LHCN-M2 (cell line): ENCODE measurements around the gene RIPOR2. TPM values are rescaled to one million over a fixed set of nuclear protein-coding genes. Genes with fewer than 3 reads are reported as not detected.

ENCODE experiments used
- DNase-seq: peaks from one replicate; pipeline ENCODE4 v3.0.0-alpha.2; 2012; ENCODE audit warnings: low read depth
- total RNA-seq: library from RNA; depleted of rRNA; stranded (reverse); fragments of >200 nt; gene quantifications from 2 replicates; pipeline ENCODE4 v1.2.3, GENCODE V29; 2014

RIPOR2 gene
- total RNA-seq, 1 experiment from 2014 or later, result 1.7 TPM

- DNase-seq, result no peak
Measured at GRCh38 chr6:24847402-24847801, 88.4 kb downstream of the RIPOR2 start.

DNA sequence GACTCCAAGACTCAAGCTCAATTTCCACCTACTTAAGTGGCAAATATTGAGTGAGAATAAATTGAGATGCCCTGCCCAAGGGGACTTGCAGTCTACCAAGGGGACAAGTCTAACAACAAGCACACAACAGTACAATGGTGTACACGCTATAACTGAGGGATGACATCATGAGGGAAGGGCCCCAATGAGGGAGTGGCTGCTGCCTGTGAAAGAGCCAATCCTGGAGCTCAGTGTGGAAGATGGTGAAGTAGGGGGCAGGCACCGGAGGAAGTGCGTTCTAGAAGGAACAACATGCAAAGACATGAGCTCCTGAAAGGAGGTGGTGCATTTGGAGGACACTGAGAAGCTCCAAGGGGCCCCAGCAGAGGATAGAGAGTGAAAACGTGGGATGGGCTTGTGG is 90.2 kb downstream of the RIPOR2 start:
- DNase-seq, result no peak

GRCh38 chr6:24844903-24845302 is 90.9 kb downstream of the RIPOR2 start:
- no peak for DNase-seq

DNA sequence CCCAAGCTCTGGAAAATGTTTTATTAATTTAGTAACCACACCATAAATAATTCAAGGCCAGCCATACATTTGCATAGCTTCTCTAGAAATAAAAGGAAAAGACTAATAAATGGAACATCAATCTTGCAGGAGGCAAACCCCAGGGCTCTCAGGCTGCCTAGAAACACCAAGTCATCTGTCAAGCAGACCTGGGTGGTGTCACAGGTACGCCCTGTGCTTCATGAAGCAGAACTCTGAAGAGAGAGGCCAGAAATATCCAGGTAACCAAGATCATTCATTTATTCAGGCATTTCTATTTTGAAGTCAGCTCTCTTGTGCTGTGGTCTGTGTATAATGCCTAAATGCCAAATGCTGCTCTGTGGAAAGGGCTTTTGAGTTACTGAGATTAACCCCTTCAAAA is 91.7 kb downstream of the RIPOR2 start:
- no peak for DNase-seq

DNA sequence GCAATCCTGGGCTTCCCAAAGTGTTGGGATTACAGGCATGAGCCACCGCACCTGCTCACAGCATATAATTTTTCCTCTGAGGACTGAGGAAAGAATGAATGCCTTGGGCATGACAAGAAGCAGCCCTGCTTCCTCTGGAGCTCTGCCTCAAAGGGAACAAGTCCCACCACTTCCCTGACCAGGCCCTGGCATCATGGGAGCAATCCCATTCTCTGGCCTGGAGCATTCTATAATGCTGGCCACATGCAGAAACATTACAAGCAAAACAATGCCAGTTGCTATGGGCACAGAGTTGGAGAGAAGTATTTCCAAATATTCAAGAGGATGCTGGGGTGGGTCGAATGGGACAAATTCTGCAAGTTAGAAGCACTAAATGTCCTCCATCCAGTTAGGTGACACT is 95.6 kb downstream of the RIPOR2 start:
- DNase-seq, result no peak

DNA sequence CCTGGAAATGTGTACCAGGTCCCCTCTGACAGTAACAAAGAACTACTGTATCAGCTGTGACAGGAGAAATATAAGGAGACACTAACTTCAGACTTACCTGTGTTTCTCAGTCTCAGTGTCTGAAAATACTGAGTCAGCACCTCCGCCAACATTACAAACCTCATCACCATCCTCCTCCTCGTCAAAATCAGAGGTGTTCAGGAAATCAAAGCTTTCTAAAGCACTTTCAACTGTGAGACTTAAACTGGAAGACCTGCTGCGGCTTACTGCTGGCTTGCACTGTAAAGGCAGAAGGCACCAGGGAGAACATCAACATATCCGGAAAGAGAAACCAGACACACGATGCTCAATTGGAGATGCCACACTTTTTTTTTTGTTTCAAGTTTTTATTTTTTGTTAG is 96.8 kb downstream of the RIPOR2 start:
- DNase-seq, result no peak

DNA sequence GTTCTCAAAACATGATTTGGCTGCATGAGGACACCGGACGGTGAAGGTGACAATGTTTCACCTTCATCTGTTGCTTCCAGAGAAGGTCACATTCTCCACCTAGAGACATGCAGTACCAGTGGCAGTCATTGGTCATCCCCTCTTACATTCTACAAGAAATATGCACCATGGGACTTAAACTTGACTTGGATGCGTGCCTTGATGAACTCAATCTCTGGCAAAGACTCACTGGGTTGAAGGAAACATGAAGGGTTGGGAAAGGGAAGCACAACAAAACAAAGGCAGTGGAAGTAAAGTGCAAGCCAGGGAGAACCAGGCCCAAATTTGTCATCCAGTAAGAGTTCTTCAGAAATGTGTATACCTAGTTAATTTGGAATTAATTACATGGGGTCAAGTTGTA is 97.7 kb downstream of the RIPOR2 start:
- no peak for DNase-seq

GRCh38 chr6:24836109-24836508 is 99.7 kb downstream of the RIPOR2 start:
- no peak for DNase-seq

DNA sequence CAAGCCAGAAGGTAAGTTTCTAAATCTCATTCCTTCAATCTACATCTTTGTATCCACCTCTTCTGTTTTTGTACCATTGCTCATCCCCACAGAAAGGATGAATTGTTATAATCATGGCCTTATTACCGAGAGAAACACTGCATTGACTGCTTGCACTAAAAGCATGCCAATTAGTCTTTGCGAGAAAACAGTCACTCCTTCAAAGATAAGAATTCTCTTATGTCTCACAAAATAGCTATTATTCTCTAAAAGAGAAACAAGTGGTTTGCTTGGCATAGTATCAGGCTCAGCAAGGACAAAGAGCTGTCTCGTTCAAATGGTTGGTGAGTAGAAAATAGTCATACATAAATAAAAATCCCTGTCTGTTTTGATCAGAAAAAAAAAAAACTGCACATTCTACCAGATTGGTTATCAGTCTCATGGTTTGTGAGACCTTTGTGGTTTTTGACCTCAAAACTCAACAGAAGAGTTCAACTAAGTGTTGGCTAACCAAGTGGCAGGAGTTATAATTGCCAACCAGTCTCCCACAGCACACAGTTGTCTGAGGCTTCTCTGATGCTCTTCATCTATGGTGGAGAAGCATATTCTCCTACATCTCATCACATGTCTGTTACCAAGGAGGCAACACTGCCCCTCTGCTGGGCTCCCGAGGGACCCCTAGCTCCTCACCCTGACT is 101.9 kb downstream of the RIPOR2 start:
- DNase-seq, result no peak

GRCh38 chr6:24832794-24833193 is 103.0 kb downstream of the RIPOR2 start:
- no peak for DNase-seq

GRCh38 chr6:24831771-24832716 is 103.7 kb downstream of the RIPOR2 start:
- DNase-seq, result peak; percentile 40

GRCh38 chr6:24829657-24830056 is 106.1 kb downstream of the RIPOR2 start:
- DNase-seq, result no peak

DNA sequence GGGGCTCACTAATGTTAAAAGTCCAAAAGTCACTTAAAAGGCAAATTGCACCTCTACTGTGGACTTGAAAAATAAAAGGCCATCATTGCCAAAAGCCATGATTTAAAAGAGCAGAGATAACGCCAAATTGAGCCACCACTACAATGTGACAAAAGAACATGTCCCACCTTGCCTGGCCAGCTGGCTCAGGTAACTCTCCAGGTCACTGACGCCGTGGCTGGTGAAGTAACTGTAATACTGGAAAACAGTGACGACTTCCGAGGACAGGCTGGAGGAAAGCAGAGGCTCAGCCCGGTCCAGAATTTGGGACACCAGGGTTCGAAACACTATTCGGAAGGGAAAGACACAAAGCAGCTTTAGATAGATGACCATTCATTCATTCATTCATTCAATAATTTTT is 107.8 kb downstream of the RIPOR2 start:
- DNase-seq, result no peak

- DNase-seq, result no peak
Measured at GRCh38 chr6:24827162-24827561, 108.6 kb downstream of the RIPOR2 start.

GRCh38 chr6:24825130-24825630 is 110.6 kb downstream of the RIPOR2 start:
- no peak for DNase-seq

GRCh38 chr6:24824142-24824938 is 111.4 kb downstream of the RIPOR2 start:
- DNase-seq, result peak; percentile 28

DNA sequence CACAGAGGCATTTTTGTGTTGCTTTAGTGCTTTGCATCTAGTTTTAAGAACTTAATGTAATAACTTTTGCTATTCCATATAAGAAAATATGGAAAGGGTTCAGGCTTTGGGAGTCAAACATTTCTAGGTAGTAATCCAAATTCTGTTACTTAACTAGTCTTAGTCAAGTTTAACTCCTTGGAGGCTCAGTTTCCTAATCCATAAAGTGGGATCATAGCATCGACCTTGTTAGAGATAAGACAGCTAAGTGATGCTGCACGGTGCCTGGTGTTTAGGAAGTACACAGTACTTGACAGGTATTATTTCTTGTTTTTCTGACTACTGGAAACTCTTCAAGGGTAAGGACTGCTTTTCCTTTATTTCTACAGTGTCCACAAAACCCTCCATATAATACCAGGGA is 112.6 kb downstream of the RIPOR2 start:
- DNase-seq, result no peak

DNA sequence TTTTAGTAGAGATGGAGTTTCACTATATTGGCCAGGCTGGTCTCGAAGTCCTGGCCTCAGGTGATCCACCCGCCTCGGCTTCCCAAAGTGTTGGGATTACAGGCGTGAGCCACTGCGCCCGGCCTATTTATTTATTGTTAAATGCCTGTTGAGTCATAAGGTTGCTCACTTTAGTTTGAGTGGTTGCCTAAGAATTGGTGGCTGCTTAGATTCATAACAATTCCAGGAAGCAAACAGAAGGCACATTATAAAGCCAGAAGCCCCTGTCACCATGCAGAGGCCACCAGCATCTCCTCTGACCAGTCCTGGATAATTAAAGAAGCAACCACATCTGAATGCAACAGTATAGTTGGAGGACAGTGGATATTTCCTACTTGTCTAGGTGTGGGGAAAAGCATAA is 113.1 kb downstream of the RIPOR2 start:
- no peak for DNase-seq

- DNase-seq, result no peak
Measured at GRCh38 chr6:24821860-24822444, 113.8 kb downstream of the RIPOR2 start.

DNA sequence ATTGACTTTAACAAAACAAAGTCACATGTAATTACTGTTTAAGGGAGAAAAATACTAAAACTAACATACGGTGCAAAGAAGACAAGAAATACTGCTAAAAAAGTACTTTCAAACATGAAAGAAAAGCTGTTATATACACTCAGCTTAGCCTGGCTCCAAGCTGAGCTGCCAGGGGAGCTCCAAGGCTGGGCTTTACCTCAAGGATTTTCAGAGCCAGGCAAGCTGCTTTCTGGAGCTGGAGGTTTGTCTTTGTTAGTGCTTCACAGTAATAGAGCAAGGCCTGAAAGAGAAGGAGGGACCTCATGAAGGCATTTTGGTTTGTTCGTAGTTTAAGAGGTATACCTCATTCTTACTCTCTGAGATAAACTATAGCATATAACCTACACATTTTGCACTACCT is 117.4 kb downstream of the RIPOR2 start:
- DNase-seq, result no peak

- no peak for DNase-seq
Measured at GRCh38 chr6:24809728-24810127, 126.0 kb downstream of the RIPOR2 start.

- DNase-seq, result no peak
Measured at GRCh38 chr6:24807584-24807983, 128.2 kb downstream of the RIPOR2 start.
